GM18517 (cell line): Measurements from ENCODE around the gene PAQR4.
"Not testable (repeated sequence)": the region's sequence is repeated elsewhere in the genome, so short reads cannot be mapped to it uniquely, and the experiment has no call there.

Source experiments
- ATAC-seq: cut with Tn5 transposase; IDR thresholded peaks from one replicate; pipeline ENCODE4 v1.9.1; 2021; ENCODE audit warnings: mild to moderate bottlenecking, moderate library complexity; ENCODE audit not compliant: unreplicated experiment

PAQR4 gene

DNA sequence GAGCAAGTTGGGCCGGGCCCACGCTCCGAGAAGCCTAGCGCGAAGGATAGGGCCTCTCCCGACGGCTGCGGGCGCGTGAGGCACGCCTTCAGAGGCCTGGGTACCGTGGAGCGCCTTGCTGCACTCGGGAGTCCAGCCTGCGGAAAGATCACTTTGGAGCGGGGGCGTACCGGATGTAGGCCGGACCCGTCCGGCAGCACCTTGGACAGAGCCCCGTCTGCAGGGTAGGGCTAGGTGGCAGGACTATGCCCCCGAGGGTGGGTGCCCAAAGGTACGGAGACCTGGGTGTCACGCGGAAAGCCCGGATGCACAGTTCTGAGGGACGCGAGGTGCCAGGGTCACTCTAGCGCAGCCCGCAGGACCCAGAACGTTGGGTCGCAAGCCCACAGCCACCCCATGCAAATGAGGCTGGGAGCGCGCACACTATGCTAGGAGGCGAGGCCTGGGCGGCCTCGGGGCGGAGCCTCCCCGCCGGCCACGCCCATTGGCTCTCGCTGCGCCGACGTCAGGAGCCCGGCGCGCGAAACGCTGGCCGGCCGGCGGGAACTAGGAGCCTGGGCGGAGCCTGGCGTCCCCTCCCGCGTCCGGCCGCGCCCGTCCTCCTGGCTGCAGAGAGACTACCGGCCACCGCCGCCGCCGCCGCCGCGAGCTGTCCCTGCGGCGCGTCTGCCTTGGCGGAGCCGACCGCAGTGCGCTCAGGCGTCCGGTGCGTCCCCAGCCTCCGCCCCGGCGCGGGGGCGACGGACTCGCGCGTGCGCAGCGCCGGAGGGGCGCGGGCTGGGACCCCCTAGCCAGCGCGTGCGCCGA is at the start of gene PAQR4:
PAQR4 (plus strand) TSS at position 611 of the 807 bp plus-strand sequence. CDS start 327 bp downstream, outside the sequence.
- ATAC-seq = peak; percentile 63

DNA sequence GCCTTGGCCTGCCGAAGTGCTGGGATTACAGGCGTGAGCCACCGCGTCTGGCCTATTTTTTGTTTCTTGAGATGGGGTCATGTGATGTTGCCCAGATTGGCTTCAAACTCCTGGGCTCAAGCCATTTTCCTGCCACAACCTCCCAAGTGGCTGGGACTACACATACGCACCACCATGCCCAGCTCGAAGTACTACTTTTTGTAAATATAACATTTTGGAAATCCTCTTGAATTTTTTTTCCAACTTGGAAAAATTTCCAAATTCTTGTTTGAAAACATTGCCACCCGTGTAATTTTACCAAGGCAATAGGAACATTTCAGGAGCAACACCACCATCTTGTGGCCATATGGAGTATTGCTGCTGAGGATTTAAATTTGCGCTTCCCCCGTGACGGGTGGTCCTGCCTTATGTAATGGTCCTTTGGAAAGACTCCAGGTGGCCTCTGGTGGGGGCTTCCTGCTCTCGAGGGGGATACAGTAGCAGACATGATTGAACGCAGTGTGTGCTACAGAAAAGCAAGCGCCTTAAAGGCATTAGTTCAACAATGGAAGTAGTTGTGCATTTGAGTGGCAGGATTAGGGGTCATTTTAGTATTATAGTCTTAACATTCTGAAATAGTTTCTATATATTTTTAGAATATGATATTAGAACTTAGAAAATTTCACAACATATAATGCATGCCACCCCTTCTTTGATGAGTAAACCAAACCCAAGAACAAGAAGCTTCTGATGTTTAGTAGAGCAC is 49.5 kb upstream of the PAQR4 start:
- no peak for ATAC-seq

GRCh38 chr16:2923481-2923880 is 45.7 kb upstream of the PAQR4 start:
- ATAC-seq = no peak

DNA sequence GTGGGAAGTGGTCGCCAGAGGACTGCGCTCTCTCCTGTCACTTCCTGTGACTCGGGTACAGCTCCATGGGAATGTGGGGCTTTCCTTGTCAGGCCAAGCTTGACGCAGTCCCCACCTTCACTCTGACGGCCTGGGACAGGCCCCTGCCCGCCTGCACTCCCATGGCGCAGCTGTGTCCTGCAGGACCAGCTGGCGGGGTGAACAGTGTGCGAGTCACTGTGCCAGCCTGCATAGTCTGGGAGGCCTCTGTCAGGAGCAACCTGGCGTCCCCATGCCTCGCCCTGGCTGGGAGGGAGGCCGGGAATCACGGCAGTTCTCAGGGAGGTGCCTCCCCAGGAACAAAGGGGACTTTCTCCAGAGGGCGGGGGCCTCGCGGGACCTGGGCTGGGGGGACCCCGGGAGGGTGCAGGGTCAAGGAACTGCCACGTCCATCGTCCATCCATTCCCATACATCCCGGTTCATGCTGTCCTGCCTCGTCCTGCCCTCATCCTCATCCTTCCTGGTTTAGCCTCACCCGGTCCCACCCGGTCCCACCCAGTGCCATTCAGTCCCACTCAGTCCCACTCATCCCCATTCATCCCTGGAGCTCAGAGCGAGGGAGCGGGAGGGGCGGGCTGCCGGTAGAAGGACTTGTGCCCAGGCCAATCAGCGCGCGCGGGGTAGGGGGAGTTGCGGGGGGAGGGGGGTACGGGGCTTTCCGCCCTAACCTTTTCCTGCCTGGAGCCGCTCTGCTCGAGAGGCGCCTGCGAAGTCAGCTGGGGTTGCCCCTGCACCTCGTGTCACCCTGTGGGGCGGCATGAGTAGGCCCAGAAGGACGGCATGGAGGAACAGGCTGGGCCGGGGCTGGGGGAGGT is 44.0 kb upstream of the PAQR4 start:
- ATAC-seq = no peak

DNA sequence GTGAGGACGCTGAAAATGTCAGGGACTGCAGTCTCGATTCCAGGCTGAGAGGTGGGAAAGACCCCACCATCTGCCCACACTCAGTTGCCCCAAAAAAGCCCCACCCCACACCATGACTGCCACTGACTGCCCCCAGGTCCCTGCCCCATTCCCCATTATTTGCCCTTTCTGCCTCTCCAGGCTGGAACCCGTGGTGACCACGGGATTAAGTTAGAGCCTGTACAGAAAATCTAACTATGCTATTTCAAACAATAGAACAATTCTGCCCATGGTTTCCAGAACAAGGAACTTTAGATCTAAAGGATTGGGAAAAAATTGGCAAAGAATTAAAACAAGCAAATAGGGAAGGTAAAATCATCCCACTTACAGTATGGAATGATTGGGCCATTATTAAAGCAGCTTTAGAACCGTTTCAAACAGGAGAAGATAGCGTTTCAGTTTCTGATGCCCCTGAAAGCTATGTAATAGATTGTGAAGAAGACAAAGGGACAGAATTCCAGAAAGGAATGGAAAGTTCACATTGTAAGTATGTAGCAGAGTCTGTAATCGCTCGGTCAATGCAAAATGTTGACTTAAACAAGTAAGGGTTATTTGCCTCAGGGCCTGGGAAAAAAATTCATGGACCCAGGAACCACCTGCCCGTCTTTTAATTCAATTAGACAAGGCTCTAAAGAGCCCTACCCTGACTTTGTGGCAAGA is 43.0 kb upstream of the PAQR4 start:
- ATAC-seq = no peak

GRCh38 chr16:2926650-2926999 is 42.5 kb upstream of the PAQR4 start:
- ATAC-seq = no peak

DNA sequence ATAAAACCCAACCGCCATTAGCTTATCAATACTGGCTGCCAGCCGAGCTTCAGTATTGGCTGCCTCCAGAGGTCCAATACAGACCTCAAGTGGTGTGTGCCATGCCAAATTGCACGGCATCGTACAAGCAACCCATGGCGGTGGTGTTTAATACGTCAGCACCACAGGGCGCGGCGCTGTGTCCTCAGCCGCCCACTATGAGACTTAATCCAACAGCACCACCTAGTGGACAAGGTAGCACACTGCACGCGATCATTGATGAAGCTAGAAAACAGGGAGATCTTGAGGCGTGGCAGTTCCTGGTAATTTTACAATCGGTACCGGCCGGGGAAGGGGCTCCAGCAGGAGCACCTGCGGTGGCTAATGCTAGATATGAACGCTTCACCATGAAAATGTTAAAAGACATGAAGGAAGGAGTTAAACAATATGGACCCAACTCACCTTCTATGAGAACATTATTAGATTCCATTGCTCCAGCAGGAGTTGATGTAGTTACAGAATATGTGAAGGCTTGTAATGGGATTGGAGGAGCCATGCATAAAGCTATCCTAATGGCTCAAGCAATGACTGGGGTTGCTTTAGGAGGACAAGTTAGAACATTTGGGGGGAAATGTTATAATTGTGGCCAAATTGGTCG is 42.0 kb upstream of the PAQR4 start:
- peak; percentile 76 for ATAC-seq

DNA sequence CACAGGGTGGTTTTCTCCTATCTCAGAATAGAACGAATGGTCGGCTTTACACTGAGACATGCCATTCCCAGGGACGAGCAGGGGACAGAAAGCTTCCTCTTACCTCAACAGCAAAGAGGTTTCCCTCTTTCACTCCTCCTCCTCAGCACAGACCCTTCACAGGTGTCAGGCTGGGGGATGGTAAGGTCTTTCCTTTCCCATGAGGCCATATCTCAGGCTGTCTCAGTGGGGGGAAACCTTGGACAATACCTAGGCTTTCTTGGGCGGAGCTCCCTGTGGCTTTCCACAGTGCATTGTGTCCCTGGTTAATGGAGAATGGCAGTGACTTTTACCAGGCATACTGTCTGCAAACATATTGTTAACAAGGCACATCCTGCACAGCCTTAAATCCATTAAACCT is 41.0 kb upstream of the PAQR4 start:
- ATAC-seq = not testable (repeated sequence)

GRCh38 chr16:2928796-2929195 is 40.4 kb upstream of the PAQR4 start:
- ATAC-seq = no peak

GRCh38 chr16:2929693-2930092 is 39.5 kb upstream of the PAQR4 start:
- ATAC-seq = no peak

GRCh38 chr16:2930236-2930635 is 38.9 kb upstream of the PAQR4 start:
- ATAC-seq = no peak

- ATAC-seq = not testable (repeated sequence)
These were observed 37.8 kb upstream of the PAQR4 start for GRCh38 chr16:2931231-2931914.

DNA sequence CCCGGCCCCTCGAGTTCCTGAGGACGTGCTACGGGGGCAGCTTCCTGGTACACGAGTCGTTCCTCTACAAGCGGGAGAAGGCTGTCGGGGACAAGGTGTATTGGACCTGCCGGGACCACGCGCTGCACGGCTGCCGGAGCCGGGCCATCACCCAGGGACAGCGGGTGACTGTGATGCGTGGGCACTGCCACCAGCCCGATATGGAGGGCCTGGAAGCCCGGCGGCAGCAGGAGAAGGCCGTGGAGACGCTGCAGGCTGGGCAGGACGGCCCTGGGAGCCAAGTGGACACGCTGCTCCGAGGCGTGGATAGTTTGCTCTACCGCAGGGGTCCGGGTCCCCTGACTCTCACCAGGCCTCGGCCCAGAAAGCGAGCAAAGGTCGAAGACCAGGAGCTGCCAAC is 36.0 kb upstream of the PAQR4 start:
- no peak for ATAC-seq

DNA sequence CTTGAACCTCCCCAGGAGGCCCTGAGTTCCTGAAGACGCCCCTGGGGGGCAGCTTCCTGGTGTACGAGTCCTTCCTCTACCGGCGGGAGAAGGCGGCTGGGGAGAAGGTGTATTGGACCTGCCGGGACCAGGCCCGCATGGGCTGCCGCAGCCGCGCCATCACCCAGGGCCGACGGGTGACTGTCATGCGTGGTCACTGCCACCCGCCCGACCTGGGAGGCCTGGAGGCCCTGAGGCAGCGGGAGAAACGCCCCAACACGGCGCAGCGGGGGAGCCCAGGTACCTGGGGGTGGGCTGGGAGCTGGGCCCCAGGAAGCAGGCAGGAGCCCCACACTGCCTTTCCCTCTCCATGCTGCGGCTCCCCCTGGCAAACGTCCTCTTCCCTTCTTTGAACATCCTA is 35.4 kb upstream of the PAQR4 start:
- no peak for ATAC-seq

DNA sequence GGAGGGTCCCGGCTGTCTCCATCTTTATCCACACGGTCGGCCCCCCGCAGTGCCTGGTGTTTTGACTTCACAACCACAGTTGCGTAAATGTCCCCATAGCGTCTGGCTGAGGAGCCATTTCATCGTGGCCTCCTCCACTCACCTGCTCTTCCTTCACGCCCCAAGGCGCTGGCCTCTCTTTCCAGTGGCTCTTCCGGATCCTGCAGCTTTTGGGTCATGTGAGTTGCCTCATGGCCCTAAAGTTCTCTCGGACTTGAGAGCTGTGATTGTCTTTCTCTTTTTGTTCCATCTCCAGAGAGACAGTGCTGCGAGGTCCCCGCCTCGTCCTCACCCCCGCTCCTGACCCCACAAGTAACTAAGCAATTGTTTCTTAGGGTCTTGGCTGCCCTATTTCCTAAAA is 34.7 kb upstream of the PAQR4 start:
- no peak for ATAC-seq

DNA sequence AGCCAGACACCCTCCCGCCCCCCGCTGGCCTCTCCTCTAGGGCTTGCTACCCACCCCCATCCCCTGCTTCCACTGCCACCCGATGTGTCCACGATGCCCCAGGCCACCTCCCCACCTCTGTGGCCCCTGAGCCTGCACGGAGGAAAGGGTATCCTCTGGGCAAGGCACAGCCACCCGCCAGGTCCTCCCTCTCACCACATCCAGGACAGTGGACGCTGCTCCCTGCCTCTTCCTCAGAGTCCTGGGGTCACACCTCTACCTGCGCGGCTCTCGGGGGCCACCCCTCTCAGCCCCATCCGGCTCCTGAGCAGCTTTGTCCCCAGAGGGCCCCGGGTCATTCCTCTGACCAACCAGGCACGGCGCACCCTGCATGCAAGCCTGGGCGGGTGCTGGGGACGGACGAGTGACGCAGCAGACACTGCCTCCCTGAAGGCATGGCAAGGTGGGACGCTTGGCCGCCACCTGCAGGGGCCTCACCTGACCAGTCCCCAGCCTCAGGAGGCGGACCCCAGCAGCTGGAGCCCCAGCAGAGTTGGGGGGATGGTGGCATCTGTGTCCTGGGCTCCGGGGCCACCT is 32.6 kb upstream of the PAQR4 start:
- no peak for ATAC-seq

- no peak for ATAC-seq
These were observed 32.0 kb upstream of the PAQR4 start for GRCh38 chr16:2937170-2937569.

GRCh38 chr16:2938206-2938605 is 30.9 kb upstream of the PAQR4 start:
- no peak for ATAC-seq

DNA sequence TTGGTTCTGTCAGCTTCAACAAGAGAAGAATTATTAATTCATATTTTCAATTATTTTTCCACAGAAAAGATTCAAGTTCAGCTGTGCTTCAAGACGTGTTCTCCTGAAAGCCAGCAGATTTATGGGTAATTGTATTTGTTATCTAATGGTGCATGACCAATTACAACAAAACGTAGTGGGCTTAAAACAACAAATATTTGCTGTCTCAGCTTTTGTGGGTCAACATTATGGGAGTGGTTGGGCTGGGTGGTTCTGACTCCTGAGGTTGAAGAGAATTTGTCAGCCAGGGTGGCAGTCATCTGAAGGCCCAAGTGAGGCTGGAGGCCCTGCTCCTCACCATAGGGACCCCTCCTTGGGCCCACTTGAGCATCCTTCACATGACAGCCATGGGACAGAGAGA is 29.2 kb upstream of the PAQR4 start:
- ATAC-seq = no peak
